HG03457 (cell line): ENCODE data around the gene SZT2.
"Not testable (repeated sequence)": the region's sequence is repeated elsewhere in the genome, so short reads cannot be mapped to it uniquely, and the experiment has no call there.

ENCODE experiments used
- ATAC-seq: cut with Tn5 transposase; IDR thresholded peaks from one replicate; pipeline ENCODE4 v1.9.1; 2021; ENCODE audit warnings: moderate number of reproducible peaks; ENCODE audit not compliant: unreplicated experiment

Gene SZT2

DNA sequence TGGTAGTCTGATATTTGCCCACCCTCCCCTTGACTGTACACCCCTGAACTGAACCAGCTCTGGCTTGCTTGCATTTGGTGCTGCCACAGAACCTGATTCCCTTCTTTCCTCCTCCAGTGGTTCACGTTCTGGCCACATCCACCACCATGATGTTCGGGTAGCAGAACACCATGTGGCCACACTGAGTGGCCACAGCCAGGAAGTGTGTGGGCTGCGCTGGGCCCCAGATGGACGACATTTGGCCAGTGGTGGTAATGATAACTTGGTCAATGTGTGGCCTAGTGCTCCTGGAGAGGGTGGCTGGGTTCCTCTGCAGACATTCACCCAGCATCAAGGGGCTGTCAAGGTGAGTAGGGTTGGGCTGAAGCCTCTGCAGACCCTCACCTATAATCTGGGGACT, 29.1 kb upstream of the SZT2 start:
- ATAC-seq: no peak

DNA sequence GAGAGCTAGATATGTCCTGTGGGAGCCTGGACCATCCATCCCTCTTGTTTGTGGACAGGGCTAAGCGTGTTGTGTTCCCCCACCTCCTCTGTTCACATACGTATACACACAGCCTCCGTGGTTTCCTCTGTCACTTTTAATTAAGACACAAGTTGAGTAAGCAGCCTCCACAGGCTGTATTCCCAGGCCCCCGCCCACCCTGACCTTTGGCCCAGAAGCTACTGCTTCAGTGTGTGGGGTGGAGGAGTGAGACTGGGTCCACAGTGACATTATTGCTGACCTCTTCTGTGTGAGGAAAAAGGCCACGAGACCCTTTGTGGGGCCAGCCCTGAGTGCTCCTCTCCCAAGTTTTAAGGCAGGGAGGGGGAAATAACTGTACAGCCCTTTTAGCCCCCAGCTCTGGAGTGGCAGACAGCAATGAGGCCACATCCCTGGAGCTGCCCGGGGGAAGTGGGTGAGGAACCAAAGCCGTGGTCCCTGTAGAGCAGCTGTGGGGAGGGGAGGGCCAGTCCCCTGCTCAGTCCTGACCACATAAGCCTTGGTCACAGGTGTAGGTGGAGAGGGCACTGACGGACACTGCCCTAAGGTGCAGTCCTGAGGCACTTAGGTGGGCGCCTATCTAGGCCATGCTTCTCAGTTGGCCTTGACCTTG, 26.3 kb upstream of the SZT2 start:
- no peak for ATAC-seq

DNA sequence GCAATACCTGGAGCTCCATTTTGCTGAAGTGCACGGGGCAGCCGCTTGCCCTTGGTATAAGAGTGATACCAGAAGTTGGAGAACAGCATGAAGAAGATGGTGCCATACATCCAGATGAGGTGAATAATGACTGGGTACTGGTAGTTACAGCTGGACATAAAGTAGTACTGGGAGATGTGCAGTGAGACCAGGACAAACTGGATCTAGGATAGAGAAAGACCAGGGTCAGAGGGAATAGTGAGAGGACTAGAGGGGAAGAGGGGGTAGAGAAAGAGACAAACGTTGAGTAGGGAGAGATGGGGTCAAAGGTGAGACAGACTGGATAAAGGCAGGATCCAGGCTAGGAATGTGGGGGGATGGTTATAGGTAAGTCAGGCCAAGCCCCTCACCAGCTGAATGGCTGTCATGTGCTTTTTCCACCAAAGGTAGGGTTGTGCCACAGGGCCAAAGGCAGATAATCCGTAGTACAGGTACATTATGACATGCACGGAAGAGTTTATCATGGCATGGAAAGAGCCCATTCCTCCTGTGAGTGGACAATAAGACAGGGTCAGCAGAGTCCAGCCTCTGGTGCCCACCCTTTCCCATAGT, 25.7 kb upstream of the SZT2 start:
- no peak for ATAC-seq

DNA sequence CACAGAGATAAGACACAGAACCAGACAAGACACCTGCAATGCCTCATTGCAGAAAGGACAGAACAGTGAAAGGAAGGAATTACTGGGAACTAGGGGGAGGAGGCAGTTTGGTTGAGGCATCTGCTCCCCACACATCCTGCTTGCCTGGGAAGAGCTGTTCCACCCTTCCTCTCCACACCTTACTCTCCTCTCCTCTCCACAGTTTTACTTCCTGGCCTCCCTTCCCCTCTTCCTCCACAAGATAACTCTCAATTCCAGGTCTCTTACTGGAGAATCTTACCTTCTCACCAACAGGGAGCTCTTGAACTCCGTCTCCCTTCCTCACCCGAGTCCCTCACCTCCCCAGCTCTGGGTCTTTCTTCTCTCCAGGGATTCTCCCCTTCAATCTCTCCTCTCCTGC, 24.0 kb upstream of the SZT2 start:
- no peak for ATAC-seq

DNA sequence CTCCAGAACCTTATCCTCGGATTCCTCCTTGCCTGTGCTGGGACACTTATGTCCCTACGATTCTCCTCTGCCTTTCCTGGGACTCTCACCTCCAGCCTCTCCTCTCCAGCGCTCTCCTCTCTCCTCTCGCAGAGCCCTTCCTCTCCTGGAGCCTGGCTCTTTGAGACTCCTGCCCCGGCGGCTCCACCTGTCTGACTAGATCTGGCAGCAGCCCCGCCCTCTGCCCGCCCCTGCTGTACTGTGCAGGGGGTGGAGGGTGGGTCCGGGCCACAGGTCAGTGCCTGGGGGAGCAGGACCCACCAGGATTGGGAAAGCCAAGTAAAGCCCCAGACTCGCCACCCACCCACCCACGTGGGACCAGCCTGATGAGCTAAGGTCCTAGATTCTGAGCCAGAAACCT, 23.5 kb upstream of the SZT2 start:
- ATAC-seq: no peak

DNA sequence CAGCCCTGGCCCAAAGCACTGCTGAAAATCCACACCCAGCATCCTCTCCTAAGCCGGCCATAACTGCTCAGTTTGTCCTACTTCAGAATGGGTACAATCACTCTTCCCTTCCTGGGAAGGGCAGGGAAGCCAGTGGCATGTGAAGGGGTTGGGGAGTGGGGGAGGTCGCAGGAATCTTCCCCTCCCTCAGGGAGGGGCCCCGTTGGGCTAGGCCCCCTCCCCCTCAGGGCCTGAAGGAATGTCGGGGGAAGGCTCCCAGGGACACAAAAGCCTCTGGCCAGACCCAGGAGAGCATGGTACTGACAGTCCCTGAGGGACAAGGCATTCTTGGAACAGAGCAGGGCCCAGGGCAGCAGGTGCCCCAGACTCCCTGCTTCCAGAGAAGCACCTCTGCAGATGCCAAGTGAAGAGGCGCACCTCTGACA, 23.1 kb upstream of the SZT2 start:
- ATAC-seq: no peak

DNA sequence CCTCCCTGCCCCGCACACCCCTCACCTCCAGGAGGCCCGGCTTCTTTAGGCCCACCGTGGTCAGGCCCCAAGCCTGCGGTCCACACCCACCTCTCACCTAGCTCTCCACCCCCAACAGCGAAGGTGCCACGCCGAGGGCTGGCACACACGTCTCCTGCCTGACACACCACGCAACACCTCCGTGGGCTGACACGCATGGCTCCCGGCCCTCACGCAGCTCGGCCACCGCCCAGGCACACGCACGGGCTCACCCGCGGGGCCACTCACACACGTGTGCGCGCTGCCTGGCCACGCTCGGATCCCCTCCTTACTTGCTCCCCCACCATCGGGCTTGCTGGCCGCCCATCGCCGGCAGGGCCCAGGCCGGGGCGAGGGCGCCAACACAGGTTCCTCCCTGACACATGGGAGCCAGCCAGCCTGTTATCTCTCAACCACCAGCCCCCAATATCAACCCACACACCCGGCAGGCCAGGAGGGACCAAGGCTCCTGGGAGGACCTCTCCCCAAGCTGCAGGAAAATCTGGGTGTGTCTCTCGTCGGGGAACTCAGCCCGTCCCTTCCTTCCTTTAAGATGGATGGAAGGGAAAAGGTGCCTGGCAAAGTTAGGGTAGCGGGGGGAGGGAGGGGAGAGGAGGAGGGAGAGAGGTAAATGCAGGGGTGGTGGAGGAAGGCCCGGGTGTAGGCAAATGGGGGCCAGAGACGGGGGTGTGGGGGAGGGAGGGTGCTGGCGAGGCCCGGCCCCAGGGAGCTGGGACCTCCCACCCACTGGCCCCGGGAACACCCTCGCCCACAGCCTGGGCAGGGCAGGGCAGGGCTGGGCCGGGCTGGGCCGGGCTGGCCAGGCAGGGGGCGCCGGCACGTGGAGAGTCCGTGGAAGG, 22.4 kb upstream of the SZT2 start:
- peak; percentile 24 for ATAC-seq

DNA sequence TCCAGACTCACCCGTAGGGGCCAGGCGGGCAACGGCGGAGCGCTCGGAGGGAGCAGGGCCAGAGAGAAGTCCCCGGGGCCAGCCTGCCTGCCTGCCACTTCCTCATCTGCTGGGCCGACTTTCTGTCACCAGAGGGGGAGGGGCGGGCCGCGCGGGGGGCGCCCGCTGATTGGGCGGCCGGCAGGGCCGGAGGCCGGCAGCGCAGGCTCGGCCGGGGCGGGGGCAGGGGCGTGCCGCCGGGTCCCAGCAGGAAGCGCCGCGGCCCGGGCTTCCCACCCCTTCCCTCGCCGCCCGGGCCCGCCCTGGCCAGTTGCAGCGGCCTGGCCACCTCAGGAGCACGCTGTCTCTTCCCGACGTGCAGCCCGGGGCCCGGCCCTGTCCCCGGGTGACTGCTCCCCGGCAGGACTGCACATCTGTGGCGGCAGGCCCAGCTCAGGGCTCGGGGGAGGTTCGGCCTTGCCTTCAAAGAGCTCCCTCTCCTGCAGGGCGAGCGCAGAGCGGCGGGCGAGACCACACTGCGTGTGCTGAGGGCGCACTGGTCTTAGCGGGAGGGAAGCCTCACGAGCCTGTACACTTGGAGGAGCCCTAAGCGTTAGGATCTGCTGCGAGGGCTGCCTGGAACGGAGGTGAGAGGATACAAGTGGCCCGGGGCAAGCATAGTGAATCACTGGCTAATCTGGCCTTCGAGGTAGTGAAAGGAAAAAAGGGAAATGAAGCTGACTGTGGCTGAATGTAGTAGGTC, 21.6 kb upstream of the SZT2 start, which contains the start of gene ELOVL1:
TSS of gene ELOVL1 (minus strand) at position 108 of the 742 bp plus-strand sequence. CDS start 2,402 bp downstream, outside the sequence.
- ATAC-seq: peak; percentile 58

DNA sequence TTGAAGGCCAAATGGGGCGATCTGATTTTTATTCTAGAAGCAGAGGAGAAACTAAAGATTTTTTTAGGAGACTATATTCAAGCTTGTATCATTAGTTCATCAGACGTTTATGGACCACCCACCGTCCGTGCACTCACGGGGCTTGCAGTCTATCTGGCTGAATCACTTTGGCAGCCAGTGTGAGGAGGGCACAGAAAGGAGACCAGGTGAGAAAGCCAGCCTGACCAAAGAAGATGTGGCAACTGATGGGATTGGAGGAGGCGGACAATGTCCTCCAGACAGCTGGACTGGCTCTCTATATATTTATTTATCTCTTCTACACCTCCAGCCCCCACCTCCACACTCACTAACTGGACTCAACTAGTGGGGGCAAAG, 21.1 kb upstream of the SZT2 start:
- ATAC-seq: no peak

DNA sequence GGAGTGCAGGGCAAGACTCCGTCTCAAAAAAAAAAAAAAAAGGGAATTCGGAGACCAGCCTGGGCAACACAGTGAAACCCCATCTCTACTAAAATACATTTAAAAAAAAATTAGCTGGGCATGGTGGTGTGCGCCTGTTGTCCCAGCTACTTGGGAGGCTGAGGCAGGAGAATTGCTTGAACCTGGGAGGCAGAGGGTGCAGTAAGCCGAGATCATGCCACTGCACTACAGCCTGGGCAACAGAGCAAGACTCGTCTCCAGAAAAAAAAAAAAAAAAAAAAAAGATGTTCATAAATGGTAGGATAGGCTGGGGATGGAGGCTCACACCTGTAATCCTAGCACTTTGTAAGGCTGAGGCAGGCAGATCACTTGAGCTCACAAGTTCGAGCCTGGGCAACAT, 19.9 kb upstream of the SZT2 start:
- ATAC-seq: not testable (repeated sequence)

DNA sequence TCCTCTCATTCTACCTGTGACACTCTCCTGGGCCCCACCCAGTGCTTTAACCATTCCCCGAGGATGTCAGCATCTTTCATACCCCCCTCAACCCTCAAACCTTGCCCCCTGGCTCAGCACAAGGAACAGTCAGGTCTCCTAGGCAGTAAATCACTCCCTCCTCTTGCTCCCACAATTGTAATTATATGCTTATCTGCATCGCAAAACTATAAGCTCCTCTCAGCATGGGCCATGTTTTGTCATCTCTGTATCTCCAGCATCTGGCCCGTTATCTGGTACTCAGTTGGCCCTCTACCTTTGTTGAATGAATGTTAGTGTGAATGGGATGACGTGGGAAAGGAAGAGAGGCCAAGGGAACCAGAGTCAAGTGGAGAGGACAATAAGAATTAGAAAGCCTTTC, 19.1 kb upstream of the SZT2 start:
- no peak for ATAC-seq

DNA sequence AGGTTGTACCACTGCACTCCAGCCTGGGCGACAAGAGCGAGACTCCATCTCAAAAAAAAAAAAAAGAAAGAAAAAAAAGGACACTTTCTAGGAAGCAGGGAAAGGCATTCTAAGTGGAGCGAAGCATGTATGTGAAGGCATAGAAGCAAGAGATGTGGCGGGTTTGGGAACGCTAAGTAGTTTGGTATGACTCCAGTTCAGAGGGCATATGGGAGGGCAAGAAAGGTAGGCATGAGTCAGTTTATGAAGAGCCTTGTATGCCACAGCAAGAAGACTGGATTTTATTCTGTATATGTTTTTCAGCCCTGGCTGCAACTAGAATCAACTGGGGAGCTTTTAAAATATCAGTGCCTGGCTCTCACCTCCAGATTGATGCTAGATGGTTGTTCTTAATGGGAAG, 17.5 kb upstream of the SZT2 start:
- ATAC-seq: no peak

DNA sequence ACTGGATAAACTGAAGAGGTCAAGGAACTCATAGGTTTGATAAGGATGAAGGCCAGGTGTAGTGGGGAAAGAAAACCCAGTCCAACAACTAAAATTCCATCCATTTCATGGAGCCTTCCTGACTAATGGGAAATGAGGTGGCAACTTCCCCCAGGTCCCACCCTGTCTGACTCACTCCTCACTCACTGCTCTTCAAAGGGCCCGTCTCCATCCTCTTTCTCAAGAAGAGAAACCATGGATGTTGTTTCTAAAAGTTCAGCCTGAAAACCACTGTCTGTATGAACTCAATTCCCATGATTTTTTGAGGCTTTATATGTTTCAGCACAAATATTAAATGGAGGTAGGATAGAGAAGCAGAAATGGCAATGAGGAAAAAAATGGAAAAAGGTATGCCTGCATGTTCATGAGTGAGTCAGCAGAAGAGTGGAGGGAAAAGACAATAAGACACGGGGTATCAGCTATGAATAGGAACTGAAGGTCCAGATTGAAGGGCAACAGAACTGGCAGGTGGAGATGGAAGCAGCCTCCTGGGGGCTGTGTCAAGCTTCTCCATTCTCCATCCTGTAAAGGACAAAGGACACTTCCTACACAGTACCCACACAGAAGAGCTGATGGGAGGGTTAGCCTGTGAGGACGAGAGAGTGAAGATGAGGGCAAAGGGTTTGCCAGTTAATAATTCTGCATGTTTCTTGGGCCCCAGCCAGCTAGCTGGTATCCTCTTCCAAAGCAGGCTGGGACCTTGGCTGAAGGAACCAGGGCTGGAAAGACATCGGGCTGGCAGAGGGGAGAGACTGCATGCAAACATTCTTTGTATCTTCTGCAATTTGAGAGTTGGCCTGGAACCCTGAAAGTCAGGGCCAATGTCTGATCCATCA, 16.4 kb upstream of the SZT2 start:
- no peak for ATAC-seq

DNA sequence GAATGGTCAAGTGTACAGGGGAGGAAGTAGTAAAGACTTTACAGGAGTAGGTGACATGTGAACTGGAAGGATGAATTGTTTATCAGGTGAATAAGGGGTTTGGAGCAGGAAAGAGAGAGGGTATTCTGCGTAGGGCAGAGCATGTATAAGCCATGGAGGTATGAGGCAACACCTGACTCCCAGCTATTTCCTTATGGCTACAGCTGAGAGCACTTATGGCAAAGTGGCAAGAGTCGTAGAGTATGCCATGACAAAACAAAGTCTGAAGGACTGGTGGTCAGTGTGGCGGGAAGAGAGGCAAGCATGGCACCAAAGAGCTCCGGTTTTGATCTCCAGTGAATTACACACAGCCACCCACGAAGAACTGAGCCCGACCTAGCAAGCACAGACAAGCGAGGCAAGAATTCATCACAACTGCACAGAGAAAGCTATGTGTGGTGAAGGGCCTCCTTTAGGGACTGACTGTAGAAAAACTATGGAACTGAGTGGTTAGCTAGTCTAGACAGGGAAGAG, 12.9 kb upstream of the SZT2 start:
- no peak for ATAC-seq

DNA sequence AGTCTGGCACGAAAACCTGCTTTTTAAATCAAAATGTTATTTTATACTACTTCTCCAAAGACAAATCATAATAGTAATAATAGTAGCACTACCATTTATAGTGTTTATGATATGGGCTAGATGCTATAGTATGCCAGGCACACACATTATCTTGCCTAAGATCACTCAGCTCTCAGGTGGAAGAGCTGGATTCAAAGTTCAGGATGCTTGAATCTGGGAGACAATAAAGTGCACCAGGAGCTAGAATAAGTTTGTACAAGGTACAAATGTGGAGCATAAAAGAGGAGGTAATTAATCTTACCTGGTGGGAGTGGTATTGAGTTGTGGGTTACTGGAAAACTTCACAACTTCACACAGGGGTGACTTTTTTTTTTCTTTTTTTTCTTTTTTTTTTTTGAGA, 11.9 kb upstream of the SZT2 start:
- no peak for ATAC-seq

DNA sequence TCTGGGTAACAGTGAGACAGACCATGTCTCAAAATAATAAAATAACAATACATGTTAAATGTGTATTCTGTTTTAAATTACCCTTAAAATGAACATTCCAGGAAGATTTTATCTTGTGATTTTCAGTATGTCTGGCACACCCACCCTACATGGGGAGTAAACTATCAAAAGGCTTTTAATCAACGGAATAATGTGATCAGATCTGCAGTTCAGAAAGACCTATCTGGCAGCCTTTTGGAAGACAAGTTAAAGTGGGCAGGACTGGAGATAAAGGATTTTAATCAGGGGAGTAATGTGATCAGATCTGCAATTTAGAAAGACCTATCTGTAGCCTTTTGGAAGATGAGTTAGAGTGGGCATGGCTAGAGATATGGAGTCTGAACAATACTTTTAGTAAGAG, 10.2 kb upstream of the SZT2 start:
- ATAC-seq: no peak

DNA sequence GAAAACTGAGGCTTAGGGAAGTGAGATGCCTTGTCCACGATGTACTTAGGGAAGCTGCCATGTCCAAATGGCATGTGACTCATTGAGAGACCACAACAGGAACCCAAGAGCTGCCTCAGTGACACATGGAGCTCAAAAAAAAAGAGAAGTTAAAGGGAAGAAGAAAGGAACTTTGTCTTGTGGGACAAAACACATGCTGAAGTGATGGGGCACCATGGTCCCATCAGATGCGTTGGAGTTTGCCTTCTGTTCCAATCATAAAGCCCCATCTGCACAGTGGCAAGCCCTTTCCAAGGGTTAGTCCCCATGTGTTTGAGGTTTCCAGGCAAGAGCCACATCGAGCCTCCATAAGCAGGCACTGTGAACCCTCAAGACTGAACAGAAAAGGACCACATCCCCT, 8.1 kb upstream of the SZT2 start:
- ATAC-seq: no peak

DNA sequence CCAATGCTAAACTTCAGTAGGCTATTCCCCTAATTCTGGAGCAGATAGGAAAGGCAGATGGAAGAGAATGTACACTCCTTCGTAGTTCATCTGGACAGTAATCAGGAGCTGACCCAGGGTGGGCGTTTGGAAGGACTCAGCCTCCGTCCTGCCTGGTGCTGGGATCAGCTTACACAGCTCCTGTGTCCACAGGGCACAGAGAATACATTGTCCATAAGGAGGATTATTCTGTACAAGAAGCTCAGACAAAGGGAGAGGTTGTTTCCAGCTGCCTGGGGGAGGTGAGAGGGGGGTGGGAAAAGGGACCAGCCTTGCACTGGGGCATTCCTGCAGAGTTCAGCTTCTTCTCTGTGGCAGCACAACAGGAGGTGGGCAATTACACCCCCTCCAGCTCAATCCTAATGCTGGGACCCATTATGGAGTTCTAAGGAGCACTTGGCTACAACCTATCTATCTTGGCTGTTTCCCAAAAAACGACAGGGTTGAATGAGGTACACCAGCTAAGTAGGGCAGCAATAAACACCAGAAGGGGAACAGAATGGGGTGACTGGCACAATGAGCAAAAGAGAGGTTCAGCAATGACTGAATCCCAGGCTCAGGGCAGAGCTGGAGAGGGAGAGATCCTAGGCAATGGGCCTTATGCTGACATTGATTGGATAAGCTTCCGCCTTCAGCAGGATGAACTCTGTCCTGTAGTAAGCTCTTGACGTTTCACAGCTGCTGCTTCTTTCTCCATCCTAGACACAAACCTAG, 7.5 kb upstream of the SZT2 start:
- no peak for ATAC-seq

DNA sequence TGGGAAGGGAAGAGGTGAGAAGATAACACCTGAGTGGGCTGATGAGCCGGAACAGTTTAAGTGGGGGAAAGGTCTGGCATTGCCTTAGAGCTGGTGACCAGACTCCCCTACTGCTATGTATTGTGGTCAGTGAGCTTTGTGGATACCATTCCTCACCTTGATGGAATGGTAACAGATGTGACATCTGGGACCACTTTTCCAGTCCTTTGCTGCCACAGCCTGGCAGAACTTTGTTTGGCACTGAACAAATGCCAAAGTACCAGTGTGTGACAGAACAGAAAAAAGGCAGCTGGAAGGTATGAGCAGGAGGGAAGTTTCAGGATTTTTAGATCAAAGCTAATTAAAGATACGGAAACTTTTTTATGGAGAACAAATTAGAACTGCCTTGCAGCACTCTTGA, 6.2 kb upstream of the SZT2 start:
- no peak for ATAC-seq
